G401.6 (cell line): Measurements from ENCODE around the gene PAGR1.
"Not testable (repeated sequence)": the region's sequence is repeated elsewhere in the genome, so short reads cannot be mapped to it uniquely, and the experiment has no call there.

Experiments used
- FAIRE-seq: peaks from 2 replicates; lab custom pipeline; 2012; peaks lifted over from hg19 to GRCh38; lab: Jason Lieb, UNC

Gene PAGR1

DNA sequence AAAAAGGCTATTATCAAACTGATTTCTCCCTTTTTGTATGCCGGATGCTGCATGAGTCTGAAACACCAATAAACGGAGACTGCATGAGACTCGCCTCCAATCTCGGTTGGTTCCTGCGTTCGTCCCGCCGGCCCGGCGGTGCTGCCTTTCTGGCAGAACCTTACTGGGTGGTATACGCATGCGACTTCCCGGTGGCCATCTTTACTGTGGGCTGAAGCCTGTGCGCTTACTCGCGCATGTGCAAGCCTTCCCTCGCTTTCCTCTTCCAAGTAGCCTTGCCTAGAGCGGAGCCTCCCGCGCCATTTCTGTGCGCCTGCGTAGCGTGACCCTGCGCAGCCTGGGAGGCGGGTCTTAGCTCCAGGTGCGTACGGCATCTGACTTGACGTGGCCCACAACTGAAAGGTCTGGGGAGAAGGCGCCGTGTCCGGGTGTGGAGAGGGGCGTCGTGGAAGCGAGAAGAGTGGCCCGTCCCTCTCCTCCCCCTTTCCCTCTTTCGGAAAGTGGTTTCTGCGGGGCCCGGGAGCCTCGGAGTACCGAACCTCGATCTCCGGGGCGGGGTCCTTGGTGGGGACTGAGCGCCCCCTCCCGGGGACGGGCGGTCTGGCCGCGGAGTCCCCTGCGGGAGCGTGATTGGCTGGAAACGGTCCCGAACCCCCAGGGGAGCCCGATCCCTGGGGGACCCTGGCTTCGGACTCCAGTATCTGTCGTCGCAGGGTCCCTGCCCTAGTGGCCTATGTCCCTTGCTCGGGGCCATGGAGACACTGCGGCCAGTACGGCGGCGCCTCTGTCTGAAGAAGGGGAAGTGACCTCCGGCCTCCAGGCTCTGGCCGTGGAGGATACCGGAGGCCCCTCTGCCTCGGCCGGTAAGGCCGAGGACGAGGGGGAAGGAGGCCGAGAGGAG lies at the start of gene PAGR1:
Gene PAGR1, plus strand, starts transcription at position 360 of the 901 bp plus-strand sequence. Its CDS starts 374 bp downstream, at position 734.
- peak; percentile 91 for FAIRE-seq

DNA sequence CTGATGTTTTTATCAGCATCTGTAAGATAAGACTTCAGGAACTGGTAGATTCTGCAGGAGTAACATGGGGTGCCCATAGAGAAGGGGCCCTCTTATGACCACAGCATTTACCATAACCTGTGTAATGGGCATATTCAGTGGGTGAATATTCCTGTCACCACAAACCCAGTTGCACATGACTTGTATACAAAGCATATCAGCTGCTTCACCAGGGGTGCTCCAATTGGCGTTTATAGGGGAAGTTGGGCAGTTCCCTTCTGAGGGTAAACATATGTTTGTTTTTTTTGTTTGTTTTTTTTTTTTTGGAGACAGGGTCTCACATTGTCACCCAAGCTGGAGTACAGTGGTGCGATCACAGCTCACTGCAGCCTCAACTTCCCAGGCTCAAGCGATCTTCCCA lies 49.4 kb upstream of the PAGR1 start:
- FAIRE-seq: no peak

DNA sequence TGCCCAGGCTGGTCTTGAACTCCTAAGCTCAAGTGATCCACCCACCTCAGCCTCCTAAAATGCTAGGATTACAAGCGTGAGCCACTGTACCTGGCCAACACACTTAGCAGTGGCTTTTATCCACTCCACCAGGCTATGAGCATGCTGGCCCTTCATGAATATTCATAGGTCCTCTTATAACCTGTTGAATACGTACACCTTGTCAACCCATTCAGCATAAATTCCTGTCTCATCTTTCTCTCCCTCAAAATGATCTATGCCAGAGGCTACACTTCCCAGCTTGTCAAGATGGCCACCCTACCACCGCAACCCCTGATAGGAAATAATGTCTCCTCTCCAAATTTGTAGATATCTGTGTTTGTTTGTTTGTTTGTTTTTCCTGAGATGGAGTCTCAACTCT lies 48.9 kb upstream of the PAGR1 start:
- no peak for FAIRE-seq

DNA sequence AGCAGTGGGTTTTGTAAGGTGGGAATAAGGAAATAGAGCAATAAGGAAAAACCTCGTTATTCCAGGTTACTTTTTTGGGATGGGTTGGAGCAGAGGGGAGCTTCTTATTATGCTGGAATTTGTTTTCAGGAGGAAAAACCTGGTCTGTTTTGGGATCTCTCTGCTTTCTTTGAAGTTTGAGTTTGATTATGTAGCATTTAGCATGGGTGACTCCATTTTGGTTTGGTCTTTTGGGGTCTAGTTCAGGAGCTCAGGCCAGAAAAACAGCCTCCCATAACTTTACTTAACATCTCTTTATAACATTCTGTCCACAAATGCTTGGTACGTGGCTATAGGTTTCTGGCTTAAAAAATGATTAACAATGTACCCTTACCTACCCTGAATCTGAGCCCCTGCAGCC lies 46.4 kb upstream of the PAGR1 start:
- FAIRE-seq: no peak

DNA sequence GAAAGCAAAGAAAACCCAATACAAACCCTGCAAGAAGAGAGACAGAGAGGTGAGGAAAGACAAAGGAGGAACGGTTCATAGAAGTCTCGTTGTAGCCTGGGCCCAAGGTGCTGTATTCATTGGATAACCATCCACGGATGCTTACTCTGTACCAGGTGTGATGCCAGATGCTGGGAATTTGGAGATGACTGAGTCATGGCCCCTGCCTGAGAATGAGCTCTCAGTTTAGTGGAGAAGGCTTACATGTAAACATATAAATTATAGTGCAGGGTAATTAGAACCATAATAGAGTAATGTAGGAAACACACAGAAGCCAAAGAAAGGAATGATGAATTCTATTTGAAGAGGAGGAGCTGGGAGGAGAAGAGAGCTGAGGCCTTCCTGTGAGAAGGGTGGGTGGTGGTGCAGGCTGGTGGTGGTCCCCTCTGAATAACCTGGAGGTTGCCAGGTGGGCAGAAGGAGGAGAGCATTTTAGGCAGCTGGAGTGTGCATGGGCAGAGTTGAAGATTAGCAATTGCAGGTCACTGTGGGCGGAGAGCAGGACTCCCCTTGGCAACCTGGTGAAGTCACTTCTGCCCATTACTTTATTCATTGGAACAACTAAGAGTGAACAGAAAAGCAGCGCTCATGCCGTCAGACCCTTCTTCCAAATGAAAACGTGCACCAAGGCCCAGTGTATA lies 45.6 kb upstream of the PAGR1 start:
- no peak for FAIRE-seq

DNA sequence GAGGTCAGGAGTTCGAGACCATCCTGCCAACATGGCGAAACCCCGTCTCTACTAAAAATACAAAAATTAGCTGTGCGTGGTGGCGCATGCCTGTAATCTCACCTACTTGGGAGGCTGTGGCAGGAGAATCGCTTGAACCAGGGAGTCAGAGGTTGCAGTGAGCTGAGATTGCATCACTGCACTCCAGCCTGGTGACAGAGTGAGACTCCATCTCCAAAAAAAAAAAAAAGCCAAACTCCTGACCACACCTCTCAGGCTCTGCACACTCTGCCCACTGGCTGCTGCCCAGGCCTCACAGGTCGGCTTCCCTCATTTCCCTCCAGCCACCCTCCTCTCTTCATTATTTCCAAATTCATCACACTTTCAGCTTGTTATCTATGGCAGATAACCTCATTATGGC lies 43.6 kb upstream of the PAGR1 start:
- not testable (repeated sequence) for FAIRE-seq

DNA sequence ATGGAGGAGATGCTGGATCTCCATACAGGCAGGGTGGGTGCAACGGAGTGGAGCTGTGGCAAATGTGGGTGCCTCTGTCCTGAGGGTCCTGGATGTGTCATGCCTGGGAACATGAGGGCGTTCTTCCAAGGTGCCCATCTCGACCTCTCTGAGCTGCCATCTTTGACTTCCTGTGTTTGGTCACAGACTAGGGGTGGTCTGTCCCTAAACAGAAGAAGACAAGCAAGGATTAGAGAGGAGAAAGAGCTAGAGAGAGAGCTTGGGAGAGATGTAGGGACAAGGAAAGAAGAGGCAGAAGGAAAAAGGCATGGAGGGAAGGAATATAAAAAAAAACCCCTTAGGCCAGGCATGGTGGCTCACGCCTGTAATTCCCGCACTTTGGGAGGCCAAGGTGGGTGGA lies 41.2 kb upstream of the PAGR1 start:
- no peak for FAIRE-seq

DNA sequence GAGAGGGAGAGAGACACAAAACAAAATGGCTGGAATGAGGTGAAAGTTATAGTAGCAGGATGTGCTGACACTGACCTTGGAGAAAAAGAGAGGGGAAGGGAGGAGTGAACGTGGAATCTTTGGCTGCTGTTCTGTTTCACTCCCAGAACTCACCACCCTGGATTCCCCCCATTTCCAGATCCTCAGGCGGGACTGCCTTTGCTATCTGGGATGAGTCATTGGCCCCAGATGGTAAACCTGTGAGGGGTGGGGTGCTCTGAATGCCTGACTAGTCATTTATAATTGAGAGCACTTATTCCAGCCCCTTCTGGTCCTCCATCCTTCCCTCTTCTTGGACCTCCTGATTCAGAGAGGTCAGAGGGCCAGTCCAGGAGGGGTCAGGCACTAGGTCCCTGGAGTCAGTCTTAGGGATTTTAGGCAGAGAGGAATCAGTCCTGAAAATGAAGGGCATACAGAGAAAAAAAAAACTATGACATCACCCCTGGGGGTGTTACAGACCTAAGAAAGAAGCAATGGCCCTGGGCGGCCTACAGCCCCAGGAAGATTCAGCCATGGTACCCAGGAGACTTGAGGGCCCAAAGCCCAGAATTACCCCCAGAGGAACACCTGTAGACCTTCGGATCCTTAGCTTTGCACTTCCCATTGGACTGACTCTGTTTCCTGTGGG lies 40.1 kb upstream of the PAGR1 start:
- no peak for FAIRE-seq

DNA sequence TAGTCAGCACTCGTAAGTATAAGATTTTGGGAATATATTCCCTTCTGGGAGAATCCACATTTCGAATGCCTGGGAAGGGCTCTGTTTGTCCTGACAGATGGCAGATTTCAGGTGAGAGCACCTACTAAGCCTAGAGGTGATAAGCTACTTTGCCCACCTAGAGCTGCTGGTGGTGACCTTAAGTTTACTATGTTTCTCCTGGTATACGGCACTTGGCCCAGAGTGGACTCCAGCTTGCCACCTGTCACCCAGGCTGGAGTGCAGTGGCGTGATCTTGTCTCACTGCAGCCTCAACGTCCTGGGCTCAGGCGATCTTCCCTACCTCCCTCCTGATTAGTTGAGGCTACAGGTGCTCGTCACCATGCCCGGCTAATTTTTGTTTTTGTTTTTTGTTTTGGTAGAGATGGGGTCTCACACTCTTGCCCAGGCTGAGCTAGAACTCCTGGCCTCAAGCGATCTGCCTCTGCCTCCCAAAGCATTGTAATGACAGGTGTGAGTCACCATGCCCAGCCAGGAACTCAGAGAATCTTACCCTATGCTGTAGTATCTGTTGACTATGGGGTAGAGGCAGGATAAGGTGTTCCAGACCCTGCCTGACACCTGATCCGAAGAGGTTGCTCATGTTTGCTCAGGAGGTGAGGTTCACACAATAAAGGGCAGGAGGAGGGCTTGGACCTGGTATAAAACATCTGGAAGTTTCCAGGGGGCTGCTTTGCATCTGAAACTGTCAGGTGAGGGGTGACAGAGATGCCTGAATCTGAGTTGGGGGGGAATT lies 38.2 kb upstream of the PAGR1 start, which contains the start of gene ZG16:
Gene ZG16, plus strand, starts transcription at position 681 of the 775 bp plus-strand sequence. CDS start 1,011 bp downstream, outside the sequence.
- FAIRE-seq: no peak

DNA sequence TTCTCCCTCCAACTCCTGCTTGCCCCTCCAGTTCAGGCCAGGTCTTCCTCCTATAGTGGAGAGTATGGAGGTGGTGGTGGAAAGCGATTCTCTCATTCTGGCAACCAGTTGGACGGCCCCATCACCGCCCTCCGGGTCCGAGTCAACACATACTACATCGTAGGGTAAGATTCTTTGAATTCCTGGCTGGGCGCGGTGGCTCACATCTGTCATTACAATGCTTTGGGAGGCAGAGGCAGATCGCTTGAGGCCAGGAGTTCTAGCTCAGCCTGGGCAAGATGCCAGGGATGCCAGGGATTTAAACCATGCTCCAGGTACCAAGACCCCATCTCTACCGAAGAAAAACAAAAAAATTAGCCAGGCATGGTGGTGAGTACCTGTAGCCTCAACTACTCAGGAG lies 36.5 kb upstream of the PAGR1 start:
- FAIRE-seq: no peak

DNA sequence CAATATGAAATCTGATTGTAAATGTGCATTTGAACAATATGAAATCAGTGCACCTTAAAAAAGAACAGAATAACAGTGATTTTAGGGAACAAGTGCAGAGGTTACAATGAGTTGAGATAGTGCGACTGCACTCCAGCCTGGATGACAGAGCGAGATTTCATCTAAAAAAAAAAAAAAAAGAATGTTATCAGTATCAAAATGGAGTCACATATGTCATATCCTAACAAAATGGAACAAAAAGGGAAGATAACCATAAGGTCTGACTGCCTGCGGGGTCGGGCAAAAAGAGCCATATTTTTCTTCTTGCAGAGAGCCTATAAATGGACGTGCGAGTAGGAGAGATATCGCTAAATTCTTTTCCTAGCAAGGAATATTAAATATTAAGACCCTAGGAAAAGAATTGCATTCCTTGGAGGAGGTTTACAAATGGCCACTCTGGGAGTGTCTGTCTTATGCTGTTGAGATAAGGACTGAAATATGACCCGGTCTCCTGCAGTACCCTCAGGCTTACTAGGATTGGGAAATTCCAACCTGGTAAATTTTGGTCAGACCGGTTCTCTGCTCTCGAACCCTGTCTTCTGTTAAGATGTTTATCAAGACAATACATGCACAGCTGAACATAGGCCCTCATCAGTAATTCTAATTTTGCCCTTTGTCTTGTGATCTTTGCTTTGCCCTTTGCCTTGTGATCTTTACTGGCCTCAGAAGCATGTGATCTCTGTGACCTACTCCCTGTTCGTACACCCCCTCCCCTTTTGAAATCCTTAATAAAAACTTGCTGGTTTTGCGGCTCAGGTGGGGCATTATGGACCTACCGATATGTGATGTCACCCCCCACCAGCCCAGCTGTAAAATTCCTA lies 32.6 kb upstream of the PAGR1 start:
- not testable (repeated sequence) for FAIRE-seq

DNA sequence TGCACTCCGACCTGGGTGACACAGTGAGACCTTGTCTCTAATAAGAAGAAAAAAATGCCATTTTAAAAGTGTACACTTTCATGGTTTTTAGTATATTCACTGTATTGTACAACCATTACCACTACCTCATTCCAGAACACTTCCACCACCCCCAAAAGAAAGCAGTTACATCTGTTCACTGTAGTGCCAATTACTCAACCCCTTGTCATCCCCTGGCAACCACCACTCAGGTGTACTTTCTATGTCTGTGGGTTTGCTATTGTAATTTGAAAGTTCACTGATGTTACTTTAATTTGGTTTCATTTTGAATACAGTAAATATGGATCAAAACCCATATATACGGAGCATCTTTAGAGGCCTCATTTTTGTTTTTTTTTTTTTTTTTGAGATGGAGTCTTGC lies 31.8 kb upstream of the PAGR1 start:
- FAIRE-seq: no peak

DNA sequence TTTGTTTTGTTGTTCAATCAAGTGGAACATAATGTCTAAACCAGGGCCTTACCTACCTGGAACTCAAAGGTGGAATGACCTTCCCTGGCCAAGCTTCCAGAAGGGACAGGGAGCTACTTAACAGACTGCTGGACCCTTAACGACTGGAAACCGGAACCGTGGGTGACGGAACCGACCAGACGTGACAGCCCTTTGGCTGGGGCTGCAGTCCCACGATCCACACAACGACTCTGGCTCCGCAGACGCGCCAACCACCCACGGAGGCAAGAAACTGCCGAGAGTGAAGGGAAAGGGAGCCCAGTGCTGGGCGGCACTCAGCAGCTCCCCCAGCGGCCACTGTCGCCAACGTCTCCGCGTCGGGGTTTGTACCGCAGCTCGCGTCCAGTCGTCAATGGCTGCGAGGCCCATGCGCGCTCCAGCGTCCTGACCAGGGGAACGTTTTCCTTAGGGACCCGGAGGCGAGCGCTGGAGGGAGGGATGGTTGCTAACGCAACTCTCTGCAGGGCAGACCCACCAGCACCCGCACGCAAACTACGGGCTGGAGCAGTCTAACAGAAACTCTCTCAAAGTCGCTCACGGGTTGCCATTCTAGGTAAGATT lies 31.0 kb upstream of the PAGR1 start:
- FAIRE-seq: no peak

DNA sequence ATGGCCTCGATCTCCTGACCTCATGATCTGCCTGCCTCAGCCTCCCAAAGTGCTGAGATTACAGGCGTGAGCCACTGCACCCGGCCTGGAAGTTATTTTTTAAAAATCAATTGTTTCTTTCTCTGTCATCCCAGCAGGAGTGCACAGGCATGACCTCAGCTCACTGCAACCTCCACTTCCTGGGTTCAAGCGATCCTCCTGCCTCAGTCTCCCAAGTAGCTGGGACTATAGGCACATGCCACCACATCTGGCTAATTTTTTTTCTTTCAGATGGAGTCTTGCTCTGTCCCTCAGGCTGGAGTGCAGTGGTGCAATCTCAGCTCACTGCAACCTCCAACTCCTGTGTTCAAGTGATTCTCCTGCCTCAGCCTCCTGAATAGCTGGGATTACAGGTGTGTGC lies 28.8 kb upstream of the PAGR1 start:
- FAIRE-seq: not testable (repeated sequence)

DNA sequence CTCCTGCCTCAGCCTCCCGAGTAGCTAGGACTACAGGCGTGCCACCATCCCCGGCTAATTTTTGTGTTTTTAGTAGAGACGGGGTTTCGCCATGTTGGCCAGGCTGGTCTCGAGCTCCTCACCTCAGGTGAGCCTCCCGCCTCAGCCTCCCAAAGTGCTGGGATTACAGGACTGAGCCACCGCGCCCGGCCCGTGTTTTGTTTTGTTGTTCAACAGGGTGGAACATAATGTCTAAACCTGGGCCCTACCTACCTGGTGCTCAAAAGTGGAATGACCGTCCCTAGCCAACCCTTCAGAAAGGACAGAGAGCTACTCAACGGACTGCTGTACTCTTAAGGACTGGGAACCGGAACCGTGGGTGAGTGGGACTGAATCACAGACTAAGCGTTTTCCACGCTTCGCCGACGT lies 26.2 kb upstream of the PAGR1 start:
- no peak for FAIRE-seq

DNA sequence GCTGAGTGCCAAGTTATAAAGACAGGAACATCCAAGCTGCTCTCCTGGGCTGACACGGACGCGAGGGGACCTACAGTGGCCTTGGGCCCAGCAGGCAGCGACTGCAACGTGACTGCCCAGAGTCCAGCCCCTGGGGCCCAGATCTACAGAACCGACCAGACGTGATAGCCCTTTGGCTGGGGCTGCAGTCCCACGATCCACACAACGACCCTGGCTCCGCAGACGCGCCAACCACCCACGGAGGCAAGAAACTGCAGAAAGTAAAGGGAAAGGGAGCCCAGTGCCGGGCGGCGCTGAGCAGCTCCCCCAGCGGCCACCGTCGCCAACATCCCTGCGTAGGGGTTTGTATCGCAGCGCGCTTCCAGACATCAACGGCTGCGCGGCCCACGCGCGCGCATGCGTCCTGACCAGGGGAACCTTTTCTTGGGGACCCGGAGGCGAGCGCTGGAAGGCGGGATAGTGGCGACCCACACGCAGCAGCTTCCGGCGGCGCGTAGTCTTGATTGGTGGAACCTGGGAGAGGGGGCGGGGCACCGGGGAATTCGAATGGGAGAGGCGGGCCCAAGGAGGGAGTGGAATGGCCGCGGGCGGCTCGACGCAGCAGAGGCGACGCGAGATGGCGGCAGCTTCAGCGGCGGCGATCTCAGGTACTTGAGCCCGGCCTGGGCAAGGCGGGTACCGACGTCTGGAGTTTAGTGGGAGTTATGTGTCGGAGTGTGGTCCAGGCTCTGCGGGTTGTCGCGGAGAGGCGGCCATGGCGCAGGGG lies 25.6 kb upstream of the PAGR1 start, which contains the start of gene KIF22:
Gene KIF22, plus strand, starts transcription at position 569 of the 766 bp plus-strand sequence. Its CDS starts 9 bp downstream, at position 578.
- peak; percentile 87 for FAIRE-seq

DNA sequence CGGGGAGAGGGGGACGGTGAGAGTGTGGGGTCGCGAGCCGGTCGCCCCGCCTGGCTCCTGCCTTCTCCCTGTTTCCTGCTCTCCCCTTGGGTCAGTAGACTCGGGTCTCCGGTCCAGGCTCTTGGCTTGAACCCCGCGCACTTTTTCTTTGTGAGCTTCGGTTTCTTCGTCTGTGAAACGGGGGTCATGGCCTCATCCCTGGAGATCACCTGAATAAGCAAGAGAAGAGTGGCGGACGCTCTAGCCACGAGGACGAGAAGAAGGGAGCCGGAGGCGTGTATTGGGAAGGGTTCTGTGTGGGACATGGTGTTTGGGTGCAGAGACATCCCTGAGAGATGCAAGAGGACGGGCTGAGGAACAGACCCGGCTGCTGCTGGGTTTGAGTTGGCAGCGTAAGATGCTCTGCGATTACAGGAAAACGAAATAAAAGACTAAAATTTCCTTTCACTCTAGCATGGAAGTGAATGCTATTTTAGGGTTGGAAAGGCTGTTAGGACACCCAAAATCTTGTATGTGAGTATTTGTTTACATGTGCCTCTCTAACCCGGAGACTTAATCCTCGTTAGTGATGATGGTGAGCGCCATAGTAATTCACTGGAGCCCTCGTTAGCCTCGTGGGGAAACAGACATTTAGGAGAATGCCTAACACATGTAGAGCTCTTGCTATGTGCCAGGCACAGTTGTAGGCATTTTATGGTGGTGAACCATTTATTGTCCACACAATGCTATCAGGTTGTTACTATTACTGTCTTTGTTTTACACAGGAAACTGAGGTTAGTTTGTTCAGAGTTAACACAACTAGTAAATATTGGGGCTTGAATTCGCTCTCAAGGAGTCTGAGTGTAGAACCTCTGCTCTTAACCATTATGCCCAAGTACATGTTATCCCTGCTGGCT lies 24.8 kb upstream of the PAGR1 start:
- no peak for FAIRE-seq
